ENCODE data around the gene GALNT13.

The GALNT13 gene

DNA sequence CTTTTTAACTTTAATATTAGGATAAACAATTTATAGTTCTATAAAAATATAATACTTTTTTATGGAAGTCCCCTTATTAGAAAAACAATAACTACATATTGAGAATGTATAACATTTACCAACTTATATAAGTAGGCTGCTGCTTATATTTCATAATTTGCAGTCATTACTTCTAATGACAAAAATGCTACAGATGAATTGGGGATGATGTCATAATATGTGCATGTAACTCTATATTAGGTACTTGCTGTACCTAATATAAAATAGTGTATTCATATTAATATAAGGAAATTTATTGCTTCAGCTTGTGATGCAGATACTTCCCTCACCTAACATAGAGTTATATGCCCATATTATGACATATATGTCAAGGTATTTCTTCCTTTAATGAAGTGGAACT lies 100.7 kb downstream of the GALNT13 start:
- no peak overlapping the region for H3K4me3 Mint-ChIP-seq
- no peaks in the 10 kb centered on the region for H3K4me1 Mint-ChIP-seq (ENCODE audit: low read depth)
- intact Hi-C loops (cut with micrococcal nuclease) = no loop called here
- peaks cover 26% of the 10 kb centered on the region for H3K9me3 Mint-ChIP-seq
- H3K36me3 Mint-ChIP-seq (ENCODE audit: low read depth) = no peaks in the 10 kb centered on the region
- H3K27me3 Mint-ChIP-seq = no peaks in the 10 kb centered on the region
- H3K27ac Mint-ChIP-seq = no peak overlapping the region

GRCh38 chr2:153986488-153987229 lies 114.9 kb downstream of the GALNT13 start:
- intact Hi-C loops (cut with micrococcal nuclease) = no loop called here

GRCh38 chr2:153990771-153991170 lies 119.0 kb downstream of the GALNT13 start:
- no peak overlapping the region for H3K4me3 Mint-ChIP-seq
- H3K27ac Mint-ChIP-seq = no peak overlapping the region
- no peaks in the 10 kb centered on the region for H3K27me3 Mint-ChIP-seq

More at GRCh38 chr2:153986488-153987229, 114.9 kb downstream of the GALNT13 start:
- Mint-ChIP-seq H3K27me3 (no peaks in the 10 kb centered on the region), H3K36me3 (ENCODE audit: low read depth) (no peaks in the 10 kb centered on the region), H3K9me3 (peaks cover 19% of the 10 kb centered on the region), H3K4me3 (no peak overlapping the region), H3K27ac (no peak overlapping the region), H3K4me1 (ENCODE audit: low read depth) (no peaks in the 10 kb centered on the region)

DNA sequence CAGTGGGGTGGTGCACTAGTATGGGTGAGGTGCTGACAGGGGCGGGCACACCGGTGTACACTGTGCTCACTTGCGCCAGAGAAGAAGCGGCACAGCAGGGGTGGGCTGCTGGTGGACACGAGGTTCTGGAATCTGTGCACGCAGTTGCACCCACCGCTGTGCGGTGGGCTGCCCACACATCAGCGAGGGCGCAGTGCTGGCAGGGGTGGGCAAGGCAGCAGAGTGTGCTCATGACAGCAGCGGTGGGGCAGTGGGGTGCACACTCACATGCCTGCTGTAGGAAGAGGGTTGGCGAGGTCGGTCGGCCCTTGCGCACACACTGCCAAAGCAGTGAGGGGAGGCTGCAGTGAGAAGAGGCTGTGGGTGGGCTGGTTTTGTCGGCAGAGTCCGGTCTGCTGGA lies 141.8 kb downstream of the GALNT13 start:
- no peak overlapping the region for H3K27ac Mint-ChIP-seq
- no peaks in the 10 kb centered on the region for H3K27me3 Mint-ChIP-seq
- peaks cover 69% of the 10 kb centered on the region for H3K9me3 Mint-ChIP-seq
- no peaks in the 10 kb centered on the region for H3K4me1 Mint-ChIP-seq (ENCODE audit: low read depth)
- H3K36me3 Mint-ChIP-seq (ENCODE audit: low read depth) = no peaks in the 10 kb centered on the region
- H3K4me3 Mint-ChIP-seq = no peak overlapping the region
- intact Hi-C loops (cut with micrococcal nuclease) = no loop called here

More at GRCh38 chr2:153990771-153991170, 119.0 kb downstream of the GALNT13 start:
- Mint-ChIP-seq H3K36me3 (ENCODE audit: low read depth) (no peaks in the 10 kb centered on the region), H3K4me1 (ENCODE audit: low read depth) (no peaks in the 10 kb centered on the region), H3K9me3 (peaks cover 20% of the 10 kb centered on the region)
- intact Hi-C loops (cut with micrococcal nuclease) = no loop called here

GRCh38 chr2:154015233-154015632 lies 143.5 kb downstream of the GALNT13 start:
- H3K27me3 Mint-ChIP-seq = no peaks in the 10 kb centered on the region
- no peaks in the 10 kb centered on the region for H3K4me1 Mint-ChIP-seq (ENCODE audit: low read depth)

GRCh38 chr2:154029504-154029903 lies 157.8 kb downstream of the GALNT13 start:
- Mint-ChIP-seq H3K36me3 (ENCODE audit: low read depth) (no peaks in the 10 kb centered on the region), H3K27me3 (no peaks in the 10 kb centered on the region), H3K4me3 (no peak overlapping the region), H3K27ac (no peak overlapping the region), H3K9me3 (peaks cover 46% of the 10 kb centered on the region), H3K4me1 (ENCODE audit: low read depth) (no peaks in the 10 kb centered on the region)
- intact Hi-C loops (cut with micrococcal nuclease) = no loop called here

More at GRCh38 chr2:154015233-154015632, 143.5 kb downstream of the GALNT13 start:
- Mint-ChIP-seq H3K4me3 (no peak overlapping the region), H3K36me3 (ENCODE audit: low read depth) (no peaks in the 10 kb centered on the region), H3K9me3 (peaks cover 59% of the 10 kb centered on the region), H3K27ac (no peak overlapping the region)
- intact Hi-C loops (cut with micrococcal nuclease) = no loop called here

DNA sequence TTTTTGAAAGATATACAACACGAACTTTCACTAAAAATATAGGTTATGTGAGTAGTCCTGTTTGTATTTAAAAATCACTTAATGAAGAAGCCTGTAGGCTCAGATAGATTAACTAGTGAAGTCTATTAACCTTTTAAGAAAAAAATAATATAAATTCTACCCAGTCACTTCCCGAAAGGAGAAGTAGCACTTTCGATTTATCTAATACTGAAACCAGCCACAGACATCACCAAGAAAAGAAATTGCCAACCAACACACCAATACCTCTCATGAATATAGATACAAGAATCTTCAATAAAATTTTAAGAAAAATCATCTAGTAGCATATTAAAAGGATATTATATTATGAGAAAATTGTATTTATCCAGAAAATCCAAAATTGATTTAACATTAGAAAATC lies 160.5 kb downstream of the GALNT13 start:
- no peaks in the 10 kb centered on the region for H3K36me3 Mint-ChIP-seq (ENCODE audit: low read depth)
- peaks cover 23% of the 10 kb centered on the region for H3K9me3 Mint-ChIP-seq
- H3K27me3 Mint-ChIP-seq = no peaks in the 10 kb centered on the region
- H3K4me1 Mint-ChIP-seq (ENCODE audit: low read depth) = no peaks in the 10 kb centered on the region
- intact Hi-C loops (cut with micrococcal nuclease) = no loop called here
- H3K27ac Mint-ChIP-seq = no peak overlapping the region
- H3K4me3 Mint-ChIP-seq = no peak overlapping the region

DNA sequence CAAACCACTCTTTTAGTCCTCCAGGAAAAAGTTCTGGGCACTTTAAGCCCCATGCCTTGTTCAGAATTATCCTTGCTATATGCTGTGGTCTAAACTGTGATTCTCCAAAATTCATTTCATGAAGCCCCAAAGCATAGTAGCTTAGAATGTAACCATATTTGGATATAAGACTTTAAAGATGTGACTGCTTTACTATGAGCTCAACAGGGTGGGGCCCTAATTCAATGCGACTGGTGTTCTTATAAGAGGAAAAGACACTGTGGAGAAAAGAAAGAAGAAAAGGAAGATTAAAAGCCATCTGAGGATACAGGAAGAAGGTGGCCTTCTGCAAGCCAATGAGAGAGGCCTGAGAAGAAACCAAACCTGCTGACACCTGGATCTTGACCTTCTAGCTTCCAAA lies 174.8 kb downstream of the GALNT13 start:
- Mint-ChIP-seq H3K36me3 (ENCODE audit: low read depth) (no peaks in the 10 kb centered on the region), H3K4me3 (no peak overlapping the region), H3K27me3 (no peaks in the 10 kb centered on the region), H3K9me3 (peaks cover 12% of the 10 kb centered on the region), H3K4me1 (ENCODE audit: low read depth) (no peaks in the 10 kb centered on the region), H3K27ac (no peak overlapping the region)
- intact Hi-C loops (cut with micrococcal nuclease) = no loop called here

DNA sequence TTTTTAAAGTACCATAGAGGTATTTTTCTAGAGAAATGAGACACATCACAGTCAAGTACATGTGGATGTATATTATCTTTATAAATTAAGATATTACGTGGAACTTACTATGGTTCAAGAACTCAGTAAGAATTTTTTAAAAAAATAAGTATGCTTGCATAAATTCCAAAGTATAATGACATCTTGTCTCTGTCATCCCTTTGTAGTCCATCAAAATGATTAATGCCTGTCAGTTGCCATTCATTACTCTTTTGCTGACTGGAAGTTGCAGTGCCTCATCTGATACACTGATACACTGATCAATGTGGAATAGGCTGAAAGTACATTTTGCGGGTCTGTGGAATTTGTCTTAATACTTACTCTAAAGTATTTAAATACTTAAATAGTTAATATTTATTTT lies 177.2 kb downstream of the GALNT13 start:
- no peaks in the 10 kb centered on the region for H3K4me1 Mint-ChIP-seq (ENCODE audit: low read depth)
- intact Hi-C loops (cut with micrococcal nuclease) = no loop called here
- no peaks in the 10 kb centered on the region for H3K27me3 Mint-ChIP-seq
- H3K27ac Mint-ChIP-seq = no peak overlapping the region
- H3K4me3 Mint-ChIP-seq = no peak overlapping the region
- peaks cover 12% of the 10 kb centered on the region for H3K9me3 Mint-ChIP-seq
- no peaks in the 10 kb centered on the region for H3K36me3 Mint-ChIP-seq (ENCODE audit: low read depth)

- Mint-ChIP-seq H3K36me3 (ENCODE audit: low read depth) (no peaks in the 10 kb centered on the region), H3K4me3 (no peak overlapping the region), H3K27ac (no peak overlapping the region), H3K27me3 (no peaks in the 10 kb centered on the region), H3K4me1 (ENCODE audit: low read depth) (no peaks in the 10 kb centered on the region), H3K9me3 (peaks cover 6% of the 10 kb centered on the region)
- intact Hi-C loops (cut with micrococcal nuclease) = no loop called here
Observed at GRCh38 chr2:154049561-154049960, 177.8 kb downstream of the GALNT13 start.

DNA sequence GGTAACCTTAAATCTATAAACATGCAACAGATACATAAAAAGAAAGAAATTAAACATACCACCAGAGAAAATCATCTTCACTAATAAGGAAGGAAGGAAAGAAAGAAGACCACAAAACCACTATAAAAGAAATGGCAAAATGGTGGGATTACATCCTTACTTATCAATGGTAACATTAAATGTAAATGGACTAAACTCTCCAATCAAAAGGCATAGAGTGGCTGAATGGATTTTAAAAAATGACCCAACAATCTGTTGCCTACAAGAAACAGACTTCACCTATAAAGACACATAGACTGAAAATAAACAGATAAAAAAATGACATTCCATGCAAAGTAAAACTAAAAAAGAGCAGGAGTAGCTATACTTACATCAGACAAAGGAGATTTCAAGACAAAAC lies 195.4 kb downstream of the GALNT13 start:
- H3K27me3 Mint-ChIP-seq = no peaks in the 10 kb centered on the region
- H3K27ac Mint-ChIP-seq = no peak overlapping the region
- no peaks in the 10 kb centered on the region for H3K4me1 Mint-ChIP-seq (ENCODE audit: low read depth)
- H3K4me3 Mint-ChIP-seq = no peak overlapping the region
- intact Hi-C loops (cut with micrococcal nuclease) = no loop called here
- H3K36me3 Mint-ChIP-seq (ENCODE audit: low read depth) = no peaks in the 10 kb centered on the region
- peaks cover 53% of the 10 kb centered on the region for H3K9me3 Mint-ChIP-seq

DNA sequence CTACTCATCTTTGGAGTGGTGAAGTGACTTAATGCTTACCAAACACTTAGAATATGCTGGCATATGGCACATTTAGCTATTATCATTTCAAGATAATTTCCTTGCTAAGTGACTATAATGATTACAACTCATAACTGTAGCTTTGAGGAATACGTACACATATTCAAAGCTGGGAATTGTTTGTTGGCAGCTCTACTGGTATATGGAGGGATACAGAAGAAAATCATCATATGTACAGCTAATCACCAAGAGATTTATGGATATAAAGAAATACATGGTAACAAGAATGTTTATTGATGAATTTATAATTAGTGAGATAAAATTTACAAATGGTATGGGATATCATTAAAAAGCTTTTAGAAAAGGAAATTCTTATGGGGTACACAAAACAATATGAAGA lies 207.2 kb downstream of the GALNT13 start:
- Mint-ChIP-seq H3K4me3 (no peak overlapping the region), H3K27ac (no peak overlapping the region), H3K4me1 (ENCODE audit: low read depth) (no peaks in the 10 kb centered on the region), H3K36me3 (ENCODE audit: low read depth) (no peaks in the 10 kb centered on the region), H3K27me3 (no peaks in the 10 kb centered on the region), H3K9me3 (peaks cover 8% of the 10 kb centered on the region)
- intact Hi-C loops (cut with micrococcal nuclease) = no loop called here

- H3K27ac Mint-ChIP-seq = no peak overlapping the region
- H3K4me1 Mint-ChIP-seq (ENCODE audit: low read depth) = no peaks in the 10 kb centered on the region
- H3K4me3 Mint-ChIP-seq = no peak overlapping the region
- H3K36me3 Mint-ChIP-seq (ENCODE audit: low read depth) = no peaks in the 10 kb centered on the region
- intact Hi-C loops (cut with micrococcal nuclease) = no loop called here
- no peaks in the 10 kb centered on the region for H3K27me3 Mint-ChIP-seq
- H3K9me3 Mint-ChIP-seq = no peaks in the 10 kb centered on the region
Observed at GRCh38 chr2:154092571-154092970, 220.8 kb downstream of the GALNT13 start.

DNA sequence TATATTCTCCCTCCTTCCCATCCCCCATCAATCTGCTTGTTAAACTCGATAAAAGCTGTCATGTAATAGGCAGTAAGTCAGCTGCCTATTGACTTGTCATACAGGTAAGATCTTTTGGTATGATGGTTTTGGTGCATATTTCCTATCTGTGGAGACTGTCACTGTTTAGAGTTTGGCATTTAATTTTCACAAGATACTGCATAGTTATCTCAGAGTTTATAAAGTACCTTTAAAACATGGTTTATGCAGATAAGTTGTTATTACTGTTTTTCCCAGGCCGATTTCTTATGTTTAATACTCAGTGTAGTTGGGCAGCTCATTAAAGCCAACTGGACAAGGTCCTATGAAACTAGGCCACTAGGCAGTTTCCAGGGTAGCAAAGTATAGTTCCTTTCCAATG lies 222.1 kb downstream of the GALNT13 start:
- Mint-ChIP-seq H3K4me3 (no peak overlapping the region), H3K4me1 (ENCODE audit: low read depth) (no peaks in the 10 kb centered on the region), H3K36me3 (ENCODE audit: low read depth) (no peaks in the 10 kb centered on the region), H3K9me3 (peaks cover under 1% of the 10 kb centered on the region), H3K27ac (no peak overlapping the region), H3K27me3 (no peaks in the 10 kb centered on the region)
- intact Hi-C loops (cut with micrococcal nuclease) = no loop called here

- no peaks in the 10 kb centered on the region for H3K27me3 Mint-ChIP-seq
- H3K4me3 Mint-ChIP-seq = no peak overlapping the region
- H3K36me3 Mint-ChIP-seq (ENCODE audit: low read depth) = no peaks in the 10 kb centered on the region
- peaks cover 31% of the 10 kb centered on the region for H3K9me3 Mint-ChIP-seq
- H3K4me1 Mint-ChIP-seq (ENCODE audit: low read depth) = no peaks in the 10 kb centered on the region
- intact Hi-C loops (cut with micrococcal nuclease) = no loop called here
- H3K27ac Mint-ChIP-seq = no peak overlapping the region
Observed at GRCh38 chr2:154097833-154098398, 226.2 kb downstream of the GALNT13 start.

Measured in dendritic cell treated with granulocyte-macrophage colony-stimulating factor and Interleukin-4, amounts not matched to agents 40 ng/mL and 50 ng/mL, for 4 days (primary cell).